Left cardiac atrium (tissue), 4 donors: ENCODE data around the gene LRP4. TPM values are rescaled to one million over a fixed set of nuclear protein-coding genes. Genes with fewer than 3 reads are reported as not detected.

Experiments
- ATAC-seq, 2 donors: fragments of 200-7000 bp; cut with Tn5 transposase; one replicate each; pipeline ENCODE4 v1.9.1; 2020; ENCODE audit warnings: mild to moderate bottlenecking in 2 of 2, moderate library complexity in 2 of 2
- DNase-seq: peaks from one replicate; pipeline ENCODE4 v3.0.0-alpha.2; 2020
- intact Hi-C, 2 donors: fragments of 100-400 bp; cut with DNase I; formaldehyde crosslinking; loops; one replicate each; pipeline versions ENCODE4 v1.14.1 to v1.15.1; 2022 to 2023
- total RNA-seq, 2 donors: library from RNA; stranded (reverse); fragmentation: NEBNext Ultra II Directional; extraction: Animal tissue kit (Norgen Biotek cat#: 25700); gene quantifications; one replicate each; pipeline ENCODE4 v1.2.1, GENCODE V29; 2021
- donor health status: DM: no; HTN: yes; CAD: no.
- donor health status: DM: no; HTN: yes; CAD: no; lungs with severe emphysema.
- donor health status: DM: yes; HTN: yes; CAD: no.
- donor health status: Dilated cardiomyopathy.

Gene LRP4
- total RNA-seq, 2 donors from 2014 or later = 20.2 to 21.0 TPM

DNA sequence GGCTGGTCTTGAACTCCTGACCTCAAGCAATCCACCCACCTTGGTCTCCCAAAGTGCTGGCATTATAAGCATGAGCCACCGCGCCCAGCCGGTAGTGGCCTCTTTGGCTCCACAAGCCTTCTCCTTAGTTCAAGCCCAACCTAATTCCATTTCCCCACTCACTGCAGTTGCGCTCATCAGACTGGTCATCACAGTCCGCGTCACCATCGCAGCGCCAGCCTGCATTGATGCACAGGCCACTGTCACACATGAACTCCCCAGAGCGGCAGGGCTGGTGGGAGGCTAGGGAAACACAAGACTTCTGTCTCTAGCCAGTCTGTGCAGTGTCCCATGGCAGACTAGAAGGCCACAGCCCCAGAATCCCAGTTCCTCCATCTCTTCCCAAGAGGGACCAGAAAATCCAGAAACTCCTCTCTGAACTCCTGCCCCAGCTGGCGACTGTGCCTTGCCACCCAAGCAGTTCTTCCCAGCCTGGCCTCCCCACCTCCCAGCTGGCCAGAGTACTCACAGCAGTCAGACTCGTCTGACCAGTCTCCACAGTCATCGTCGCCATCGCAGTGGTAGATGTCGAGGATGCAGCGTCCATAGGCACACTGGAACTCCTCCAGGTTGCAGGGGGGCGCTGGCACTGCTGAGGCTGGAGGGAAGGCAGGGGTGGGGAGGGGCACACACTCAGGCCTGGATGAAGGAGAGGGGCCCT, 19.8 kb downstream of the LRP4 start:
- intact Hi-C loops = loop anchor here (10.0 kb wide), 1 partner anchor 456 kb away; the partner anchor contains the start of gene MYBPC3 (in 2 of the 2)
- no peak for ATAC-seq
- no peak for DNase-seq

- ATAC-seq (no peak), DNase-seq (no peak)
- intact Hi-C loops = loop anchor here (10.0 kb wide), 1 partner anchor 458 kb away; the partner anchor contains the start of gene MYBPC3 (in 2 of the 2)
Observed at GRCh38 chr11:46896719-46897406, 21.5 kb downstream of the LRP4 start.

DNA sequence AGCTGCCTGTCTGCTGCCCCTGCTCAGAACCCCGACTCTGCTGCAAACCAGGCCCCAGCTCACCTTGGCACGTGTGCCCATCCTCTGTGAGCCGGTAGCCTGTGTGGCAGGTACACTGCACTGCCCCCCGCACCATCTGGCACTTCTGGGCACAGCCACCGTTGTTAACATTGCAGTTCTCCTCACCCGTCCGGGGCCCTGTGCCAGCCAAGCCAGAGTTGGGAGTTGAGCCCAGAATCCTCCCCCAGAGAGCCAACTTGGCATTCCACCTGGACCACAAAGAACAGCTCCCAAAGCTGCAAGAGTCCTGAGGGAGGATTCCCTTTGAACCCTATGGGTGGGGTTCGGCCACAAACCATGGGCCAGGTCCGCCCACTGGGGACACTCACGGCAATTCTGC, 22.5 kb downstream of the LRP4 start:
- ATAC-seq (peak; percentile 87 to 93), DNase-seq (peak; percentile 50)
- intact Hi-C loops = loop anchor here (10.0 kb wide), 1 partner anchor 459 kb away; the partner anchor contains the start of gene MYBPC3 (in 2 of the 2)

GRCh38 chr11:46894961-46895360, 23.4 kb downstream of the LRP4 start:
- DNase-seq (no peak), ATAC-seq (no peak)
- intact Hi-C loops = loop anchor here (10.0 kb wide), 1 partner anchor 460 kb away; the partner anchor contains the start of gene MYBPC3 (in 2 of the 2)

- DNase-seq = no peak
Observed at GRCh38 chr11:46894506-46894905, 23.8 kb downstream of the LRP4 start.

GRCh38 chr11:46892838-46893237, 25.5 kb downstream of the LRP4 start:
- DNase-seq = no peak
- no peak for ATAC-seq
- intact Hi-C loops = loop anchor here (10.0 kb wide), 1 partner anchor 462 kb away; the partner anchor contains the start of gene MYBPC3 (in 2 of the 2)

More at GRCh38 chr11:46894506-46894905, 23.8 kb downstream of the LRP4 start:
- ATAC-seq = no peak
- intact Hi-C loops = loop anchor here (10.0 kb wide), 1 partner anchor 460 kb away; the partner anchor contains the start of gene MYBPC3 (in 2 of the 2)

GRCh38 chr11:46892109-46892508, 26.2 kb downstream of the LRP4 start:
- ATAC-seq = no peak
- no peak for DNase-seq
- intact Hi-C loops = loop anchor here (10.0 kb wide), 1 partner anchor 463 kb away; the partner anchor contains the start of gene MYBPC3 (in 2 of the 2)

DNA sequence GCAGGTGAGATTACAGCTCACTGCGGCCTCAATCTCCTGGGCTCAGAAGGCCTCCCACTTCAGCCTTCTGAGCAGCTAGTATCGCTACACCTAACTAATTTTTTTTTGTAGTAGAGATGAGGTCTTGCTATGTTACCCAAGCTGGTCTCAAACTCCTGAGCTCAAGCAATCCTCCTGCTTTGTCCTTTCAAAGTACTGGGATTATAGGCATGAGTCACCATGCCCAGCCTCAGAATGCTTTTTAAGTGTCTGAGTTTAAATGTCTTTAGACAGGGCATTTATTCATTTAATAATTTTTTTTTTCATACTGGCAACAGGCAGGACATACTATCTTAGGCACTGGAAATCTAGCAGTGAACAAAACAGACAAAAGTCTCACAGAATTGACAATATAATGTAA, 27.7 kb downstream of the LRP4 start:
- intact Hi-C loops = loop anchor here (10.0 kb wide), 1 partner anchor 464 kb away; the partner anchor contains the start of gene MYBPC3 (in 2 of the 2)
- ATAC-seq (no peak), DNase-seq (no peak)

- intact Hi-C loops = loop anchor here (2.0 to 10.0 kb wide), 3 partner anchors 262 to 465 kb away; partner anchors contain the start of gene MYBPC3 (in 2 of the 2)
- ATAC-seq (peak; percentile 82), DNase-seq (peak; percentile 59)
Observed at GRCh38 chr11:46889689-46890475, 28.5 kb downstream of the LRP4 start.

DNA sequence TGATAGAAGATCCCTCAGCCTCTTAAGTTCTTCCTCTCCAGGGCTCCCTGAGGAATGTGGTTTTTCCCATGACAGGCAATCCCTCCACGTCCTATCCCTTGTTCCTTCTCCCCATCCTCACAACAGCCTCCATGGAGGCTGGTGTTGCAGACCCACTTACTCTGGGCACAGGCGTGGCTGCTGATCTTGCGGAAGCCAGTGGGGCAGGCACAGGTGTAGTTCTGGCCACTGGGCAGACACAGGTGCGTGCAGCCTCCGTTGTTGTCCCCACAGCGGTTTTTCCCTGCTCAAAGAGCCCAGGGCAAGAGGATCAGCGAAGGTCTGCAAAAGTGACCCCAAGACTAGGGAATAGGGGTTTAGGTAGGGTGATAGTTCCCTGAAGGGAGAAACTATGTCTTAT, 29.1 kb downstream of the LRP4 start:
- ATAC-seq = peak in 1 of 2 donors; percentile 14

GRCh38 chr11:46888636-46889035, 29.7 kb downstream of the LRP4 start:
- DNase-seq (no peak), ATAC-seq (no peak)
- intact Hi-C loops = loop anchor here (2.0 to 5.0 kb wide), 2 partner anchors 264 kb away; no protein-coding TSS in a partner anchor

More for the DNA sequence above, 29.1 kb downstream of the LRP4 start:
- no peak for DNase-seq
- intact Hi-C loops = loop anchor here (2.0 to 5.0 kb wide), 2 partner anchors 263 to 264 kb away; no protein-coding TSS in a partner anchor

DNA sequence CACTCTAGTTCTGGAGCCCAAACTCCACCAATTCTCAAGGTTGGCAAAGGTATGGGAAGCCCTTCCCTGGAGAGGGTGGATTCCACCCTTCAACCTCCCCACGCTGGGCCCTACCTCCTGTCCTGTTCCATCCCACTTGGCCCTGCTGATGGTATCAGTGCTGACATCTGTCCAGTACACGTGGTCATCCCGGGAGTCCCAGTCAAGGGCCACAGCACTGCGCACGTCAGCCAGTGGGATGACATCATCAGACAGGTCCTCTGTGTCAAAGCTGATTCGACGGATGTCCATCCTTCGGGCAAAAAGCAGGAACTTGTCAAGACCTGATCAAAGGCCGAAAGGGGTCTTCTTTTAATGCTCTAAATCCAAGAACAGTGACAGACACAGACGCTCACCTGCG, 32.1 kb downstream of the LRP4 start:
- DNase-seq (no peak), ATAC-seq (no peak)
- intact Hi-C loops = loop anchor here in 1 of 2 donors (5.0 kb wide), 1 partner anchor 266 kb away; no protein-coding TSS in a partner anchor

DNA sequence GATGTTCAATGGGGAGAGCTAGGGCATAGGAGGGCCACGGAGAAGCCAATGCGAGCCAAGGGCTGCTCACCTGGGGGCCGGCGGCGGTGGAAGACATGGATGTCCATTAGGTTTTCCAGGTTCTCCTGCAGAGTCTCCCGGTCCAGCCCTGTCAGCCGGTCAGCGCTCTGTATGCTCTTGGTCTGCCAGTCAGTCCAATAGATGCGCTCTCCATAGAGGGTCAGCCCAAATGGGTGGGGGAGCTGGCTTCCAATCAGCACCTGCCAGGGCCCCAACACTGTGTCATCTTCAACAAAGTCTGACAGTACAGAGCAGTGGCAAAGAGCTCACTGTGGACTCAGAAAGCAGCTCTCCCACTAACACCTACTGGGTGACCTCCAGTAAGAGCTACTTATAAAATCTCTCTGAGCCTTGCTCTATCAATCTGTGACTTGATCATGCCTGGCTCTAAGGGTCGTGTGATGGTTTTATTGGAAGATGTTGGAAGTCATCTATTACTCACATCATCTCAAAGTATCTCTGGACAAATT, 39.2 kb downstream of the LRP4 start:
- intact Hi-C loops = no loop called here
- DNase-seq = no peak
- no peak for ATAC-seq

- ATAC-seq = no peak
- intact Hi-C loops = no loop called here
- no peak for DNase-seq
Observed at GRCh38 chr11:46877580-46877979, 40.8 kb downstream of the LRP4 start.

- DNase-seq = no peak
- intact Hi-C loops = no loop called here
- ATAC-seq = no peak
Observed at GRCh38 chr11:46876471-46876870, 41.9 kb downstream of the LRP4 start.

DNA sequence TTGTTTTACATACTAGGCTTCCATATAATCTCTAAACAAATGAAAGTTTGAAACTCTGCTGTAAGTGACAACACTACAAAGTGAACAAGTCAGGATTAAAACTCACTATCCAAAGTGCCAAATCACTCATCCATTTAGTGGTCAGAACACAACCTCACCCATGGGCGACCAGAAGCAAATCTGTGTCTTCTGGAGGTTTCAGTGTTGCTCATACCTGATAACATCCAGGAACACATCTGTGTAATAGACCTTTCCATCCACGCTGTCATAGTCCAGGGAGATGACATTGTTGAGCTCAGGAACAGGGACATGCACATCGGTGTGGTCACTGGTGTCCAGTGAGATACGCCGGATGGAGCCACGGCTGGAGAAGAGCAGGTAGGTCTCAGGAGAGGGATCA, 43.8 kb downstream of the LRP4 start:
- no peak for DNase-seq
- no peak for ATAC-seq
- intact Hi-C loops = no loop called here

DNA sequence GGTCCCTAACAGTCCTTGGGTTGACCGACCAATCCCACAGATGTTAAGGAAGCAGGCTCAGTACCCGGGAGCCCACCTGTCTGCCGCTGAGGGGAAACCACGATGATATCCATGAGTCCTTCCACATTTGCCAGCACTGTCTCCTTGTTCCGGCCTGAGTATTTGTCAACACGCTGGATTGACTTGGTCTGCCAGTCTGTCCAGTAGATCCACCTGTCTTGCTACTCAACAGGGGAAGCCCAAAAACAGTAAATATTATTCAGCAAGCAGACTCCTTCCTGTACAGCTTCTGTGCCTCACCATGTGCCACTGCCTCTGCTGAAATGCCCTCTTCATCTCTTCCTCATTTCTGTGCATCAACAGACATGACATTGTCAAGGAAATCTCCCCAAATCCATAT, 49.4 kb downstream of the LRP4 start:
- ATAC-seq (no peak), DNase-seq (no peak)
- intact Hi-C loops = no loop called here

DNA sequence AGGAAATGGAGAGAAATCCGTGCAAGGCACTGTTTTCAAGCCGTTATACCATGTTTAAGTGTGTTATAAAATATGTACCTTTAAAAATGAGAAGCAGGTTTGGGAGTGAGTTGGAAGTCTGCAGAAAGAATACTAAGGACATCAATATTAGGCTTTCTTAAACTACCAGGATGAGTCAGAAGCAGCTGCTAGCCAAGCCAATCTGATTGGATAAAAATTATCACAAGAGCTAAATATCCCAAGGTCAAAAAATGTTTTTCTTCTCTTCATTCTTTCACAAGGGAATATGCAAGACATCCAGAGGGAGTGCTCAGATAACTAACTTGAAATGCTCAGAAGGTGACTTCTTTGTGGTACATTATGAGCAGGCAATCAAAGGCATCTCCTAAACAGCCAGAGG, 53.0 kb downstream of the LRP4 start:
- ATAC-seq (peak in 1 of 2 donors; percentile 46), DNase-seq (no peak)
- intact Hi-C loops = no loop called here

DNA sequence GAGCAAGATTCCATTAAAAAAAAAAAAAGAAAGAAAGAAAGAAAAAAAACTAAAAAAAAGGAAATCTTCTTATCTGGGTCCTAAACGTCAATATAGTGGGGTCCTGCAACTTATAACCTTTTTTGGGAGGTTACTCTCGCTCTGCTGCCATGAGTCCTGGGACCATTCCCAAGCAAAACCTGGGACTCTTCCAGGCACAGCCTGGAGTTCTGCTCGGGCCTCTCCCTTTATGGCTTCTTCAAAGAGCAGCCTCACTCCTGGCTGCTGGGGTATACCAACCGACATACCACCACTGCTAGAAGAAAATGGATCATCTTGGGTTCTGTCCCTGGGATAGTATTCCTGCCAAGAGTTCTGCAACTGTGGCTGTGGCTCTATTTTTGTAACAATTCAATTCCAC, 58.1 kb downstream of the LRP4 start:
- ATAC-seq (no peak), DNase-seq (no peak)
- intact Hi-C loops = no loop called here
